ENCODE data around the gene VPS13D.

DNA sequence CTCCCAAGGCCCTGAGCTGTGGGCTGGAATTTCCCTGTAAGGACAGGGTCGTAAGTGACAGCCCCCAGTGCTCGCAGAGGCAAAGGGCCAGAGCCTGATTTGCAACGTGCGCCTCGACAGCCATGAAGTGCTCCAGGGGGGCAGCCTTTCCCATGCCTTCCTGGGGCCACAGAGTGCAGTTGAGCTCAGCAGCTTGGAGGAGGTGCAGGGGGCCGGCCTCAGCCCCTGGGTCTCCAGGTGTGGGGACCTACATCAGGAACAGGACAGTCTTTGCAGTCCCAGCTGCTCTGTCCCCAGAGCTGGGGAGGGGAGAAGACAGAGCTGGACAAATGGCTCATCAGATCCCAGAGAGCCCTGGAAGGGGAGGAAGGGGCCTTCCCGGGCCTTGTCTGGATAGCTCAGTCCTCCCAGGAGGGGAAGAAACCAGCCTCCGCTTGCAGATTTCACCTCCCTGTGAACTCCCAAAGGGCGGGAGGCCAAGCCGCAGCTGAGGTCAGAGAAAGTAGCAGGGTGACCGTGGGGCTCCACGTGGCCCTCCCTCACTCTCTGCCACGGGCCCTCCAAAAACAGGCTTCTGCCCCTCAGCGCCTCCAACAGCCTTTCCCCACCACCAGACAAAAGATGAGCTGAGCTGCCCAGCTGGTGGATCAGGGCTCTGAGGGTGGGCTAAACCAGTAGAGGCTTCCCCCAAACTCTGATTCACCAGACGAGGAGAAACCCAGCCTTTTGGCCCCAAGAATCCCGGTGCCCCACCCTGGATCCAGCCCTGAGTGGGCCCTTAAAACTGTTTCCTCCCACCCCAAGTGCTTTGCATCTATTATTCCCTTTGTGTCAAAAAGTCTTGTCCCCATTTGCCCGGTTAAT is 311.7 kb downstream of the VPS13D start:
- TF ChIP-seq POLR2A (IDR thresholded peaks at IDR 0.05; ENCODE audit: low read length) (no peak), GATA1 (IDR thresholded peaks at IDR 0.05; ENCODE audit: low read depth, low read length) (no peak)

All from erythroblast (primary cell).